ENCODE measurements around the gene CNIH3.
"Not testable (repeated sequence)": the region's sequence is repeated elsewhere in the genome, so short reads cannot be mapped to it uniquely, and the experiment has no call there.

Gene CNIH3

DNA sequence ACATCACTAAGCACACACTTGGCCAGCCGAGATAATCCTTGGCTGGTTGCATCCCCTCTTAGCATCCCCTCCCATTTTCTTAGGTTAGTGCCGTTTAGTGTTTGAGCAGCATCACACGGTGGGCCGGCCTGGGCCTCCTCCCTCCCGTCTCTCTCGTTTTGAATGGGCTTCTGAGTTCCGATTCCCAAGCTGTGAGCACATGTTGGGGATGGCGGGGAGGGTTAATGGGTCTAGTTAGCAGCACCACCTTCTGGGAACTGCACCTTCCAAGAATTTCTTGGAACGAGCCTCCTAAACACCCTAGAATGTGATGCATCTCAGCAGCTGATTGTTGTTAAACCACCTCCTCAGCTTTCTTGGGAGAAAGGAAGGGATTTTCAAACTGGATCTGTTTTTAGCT lies 73.3 kb downstream of the CNIH3 start:
- DNase-seq (ENCODE audit: low read depth in 2 of 2), result no peak

GRCh38 chr1:224690576-224690975 lies 74.5 kb downstream of the CNIH3 start:
- DNase-seq (ENCODE audit: low read depth in 2 of 2), result no peak

DNA sequence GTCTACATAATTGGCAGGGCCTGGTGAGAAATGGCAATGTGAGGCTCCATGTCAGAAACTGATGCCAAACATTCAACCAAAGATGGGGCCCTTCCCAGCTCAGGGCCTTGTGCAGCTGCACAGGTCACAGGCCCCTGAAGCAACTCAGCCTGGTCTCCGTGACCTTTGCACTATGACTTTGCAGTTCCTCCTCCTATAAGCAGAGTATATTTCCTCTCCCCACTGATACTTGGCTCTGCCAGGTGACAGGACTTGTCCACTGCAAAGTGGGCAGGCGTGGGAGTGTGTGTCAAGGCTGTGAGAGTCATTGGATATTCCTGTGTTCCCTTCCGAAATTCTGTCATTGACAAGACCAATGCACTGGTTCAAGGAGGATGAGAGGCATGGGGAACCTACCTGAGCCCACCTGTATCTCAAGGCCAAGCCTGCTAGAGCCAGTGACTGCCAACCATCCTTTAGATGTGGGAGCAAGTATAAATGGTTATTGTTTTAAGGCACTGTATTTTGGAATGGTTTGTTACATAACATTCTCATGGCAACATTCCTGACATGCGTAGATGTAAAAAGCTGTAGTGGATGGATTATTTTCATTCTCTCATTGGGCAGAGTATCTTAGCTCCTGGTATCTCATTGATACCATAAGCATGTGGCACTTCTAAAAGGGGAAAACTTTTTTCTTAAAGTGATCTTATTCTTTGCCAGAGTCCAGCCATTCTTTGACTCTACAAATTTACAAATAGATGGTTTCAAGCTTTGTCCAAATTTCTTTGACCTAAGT lies 75.2 kb downstream of the CNIH3 start:
- DNase-seq (ENCODE audit: low read depth in 2 of 2), result no peak

GRCh38 chr1:224694969-224695368 lies 78.9 kb downstream of the CNIH3 start:
- no peak for DNase-seq (ENCODE audit: low read depth in 2 of 2)

- DNase-seq (ENCODE audit: low read depth in 2 of 2), result no peak
These were observed 79.9 kb downstream of the CNIH3 start for GRCh38 chr1:224696021-224696420.

DNA sequence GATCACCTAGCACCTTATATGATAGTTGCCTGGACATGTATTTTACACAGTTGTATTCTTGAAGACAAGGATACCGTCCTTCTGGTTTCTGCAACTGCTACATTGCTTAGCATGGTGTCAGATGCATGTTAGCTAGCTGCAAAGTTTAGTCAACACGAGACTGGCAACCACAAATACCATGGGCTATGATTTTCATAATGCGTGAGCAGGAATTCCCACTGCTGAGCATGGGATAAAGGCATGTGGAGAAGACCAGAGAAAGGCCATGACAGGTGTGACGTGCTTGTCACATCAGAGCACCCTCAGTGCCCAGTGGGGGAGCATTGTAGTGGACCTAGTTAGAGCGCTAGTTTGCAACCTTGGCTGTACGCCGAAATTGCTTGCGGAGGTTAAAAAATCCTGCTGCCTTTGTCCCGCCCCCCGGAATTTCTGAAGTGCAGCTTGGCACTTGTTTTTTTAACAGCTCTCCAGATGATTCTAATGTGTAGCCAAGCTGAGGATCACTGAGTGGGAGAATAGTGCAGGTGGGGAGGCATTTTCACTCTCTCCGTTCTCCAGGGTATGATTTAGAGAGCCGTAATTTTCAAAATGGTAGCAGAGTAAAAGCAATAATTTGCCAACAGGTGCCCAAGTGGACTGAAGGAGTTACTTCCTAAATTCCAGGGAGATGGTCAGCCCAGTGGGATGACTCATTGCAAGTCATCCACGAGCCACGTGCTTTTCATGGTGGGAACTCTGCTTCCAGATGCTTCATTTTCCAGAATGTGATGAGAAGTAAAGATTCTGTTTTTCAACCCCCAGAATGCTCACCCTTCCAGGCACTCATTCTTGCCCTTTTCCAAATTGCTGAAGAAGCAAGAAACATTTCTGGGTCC lies 81.0 kb downstream of the CNIH3 start:
- no peak for DNase-seq (ENCODE audit: low read depth in 2 of 2)

- no peak for DNase-seq (ENCODE audit: low read depth in 2 of 2)
These were observed 81.9 kb downstream of the CNIH3 start for GRCh38 chr1:224698015-224698451.

DNA sequence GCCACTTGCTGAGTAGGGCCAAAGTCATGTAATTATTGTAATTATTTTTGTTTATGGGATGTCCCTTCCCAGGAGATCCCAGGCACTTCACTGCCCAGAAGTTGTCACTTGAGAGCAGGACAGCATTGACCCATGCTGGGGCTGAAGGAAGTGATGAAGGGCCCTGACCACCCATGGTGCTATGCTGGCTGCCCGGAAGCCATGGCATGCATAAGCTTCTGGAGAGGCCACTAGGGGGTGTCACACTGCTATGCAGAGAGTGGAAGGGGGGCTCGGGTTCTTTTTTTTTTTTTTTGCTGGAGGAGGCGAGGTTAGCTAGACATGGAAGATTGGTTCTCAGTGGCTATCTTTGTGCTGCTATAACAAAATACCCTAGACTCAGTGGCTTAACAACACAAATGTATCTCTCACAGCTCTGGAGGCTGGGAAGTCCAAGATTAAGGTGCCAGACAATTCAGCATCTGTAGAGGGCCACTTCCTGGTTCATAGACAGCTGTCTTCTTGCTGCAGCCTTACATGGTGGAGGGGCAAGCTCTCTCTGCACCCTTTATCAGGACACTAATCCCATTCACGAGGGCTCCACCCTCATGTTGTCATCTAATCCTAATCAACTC lies 84.9 kb downstream of the CNIH3 start:
- no peak for DNase-seq (ENCODE audit: low read depth in 2 of 2)

DNA sequence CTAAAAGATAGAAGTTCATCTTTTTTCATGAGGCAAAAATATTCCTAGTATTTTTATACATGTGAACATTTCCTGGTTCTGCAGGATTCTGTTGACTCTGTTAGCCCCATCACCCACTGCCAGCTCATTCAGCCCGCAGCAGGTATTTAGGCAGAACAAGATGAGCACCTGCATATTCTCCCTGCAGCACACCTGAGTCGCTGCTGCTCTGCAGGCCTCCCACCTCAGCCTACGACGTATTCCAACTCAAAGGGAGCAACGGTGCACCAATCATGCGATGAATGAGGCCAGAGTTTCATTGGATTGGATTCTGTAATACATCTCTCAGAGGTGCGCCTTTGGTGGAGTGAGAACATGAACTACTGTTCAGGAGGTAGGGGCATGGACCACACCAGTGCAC lies 87.6 kb downstream of the CNIH3 start:
- DNase-seq (ENCODE audit: low read depth in 2 of 2), result no peak

DNA sequence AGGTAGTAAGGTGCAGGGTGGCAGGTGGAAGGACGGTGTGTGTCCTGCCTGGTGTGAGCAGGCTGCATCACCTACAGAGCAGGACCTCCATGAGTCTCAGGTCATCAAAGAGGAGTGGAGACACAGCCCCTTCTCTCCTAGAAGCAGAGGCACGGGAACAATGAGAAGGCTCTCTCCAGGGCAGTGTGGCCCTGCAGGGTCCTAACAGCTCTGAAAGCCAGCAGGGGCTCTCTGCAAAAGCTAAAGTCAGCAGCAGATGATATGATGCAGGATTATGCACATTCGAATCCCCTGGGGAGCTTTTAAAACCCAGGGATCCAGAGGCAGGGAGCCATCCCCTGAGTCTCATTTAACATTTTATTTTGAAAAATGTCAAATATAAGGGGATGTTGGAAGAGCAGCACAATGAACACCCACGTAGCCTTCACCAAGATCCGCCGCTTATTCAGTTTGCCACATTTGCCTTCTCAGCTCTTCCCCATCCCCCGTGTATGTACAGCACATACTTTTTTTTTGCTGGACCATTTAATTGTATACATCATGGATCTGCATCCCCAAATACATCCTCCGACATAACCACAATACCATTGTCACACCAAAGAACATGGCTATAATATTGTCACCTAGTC lies 88.1 kb downstream of the CNIH3 start:
- no peak for DNase-seq (ENCODE audit: low read depth in 2 of 2)

- DNase-seq (ENCODE audit: low read depth in 2 of 2), result no peak
These were observed 89.5 kb downstream of the CNIH3 start for GRCh38 chr1:224705578-224705977.

GRCh38 chr1:224707843-224708725 lies 92.0 kb downstream of the CNIH3 start:
- DNase-seq (ENCODE audit: low read depth in 2 of 2), result no peak

DNA sequence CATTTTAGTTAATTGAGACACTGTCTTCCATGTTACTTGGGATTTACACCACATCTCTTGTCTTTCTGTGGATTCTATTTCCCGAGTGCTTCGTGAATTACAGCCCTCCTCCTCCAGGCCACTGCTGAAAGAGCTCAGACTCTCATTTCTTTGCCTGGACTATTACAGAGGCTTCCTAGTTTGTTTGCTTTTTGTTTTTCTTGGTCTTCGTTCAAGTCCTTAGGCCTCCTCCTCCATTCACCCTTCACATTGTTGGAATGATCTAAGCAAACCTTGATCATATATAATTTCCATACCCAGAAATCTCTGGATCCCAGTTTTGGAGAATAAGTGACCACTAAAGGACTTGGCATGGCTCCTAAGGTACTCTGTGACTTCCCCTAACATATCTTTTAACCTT lies 94.1 kb downstream of the CNIH3 start:
- no peak for DNase-seq (ENCODE audit: low read depth in 2 of 2)

DNA sequence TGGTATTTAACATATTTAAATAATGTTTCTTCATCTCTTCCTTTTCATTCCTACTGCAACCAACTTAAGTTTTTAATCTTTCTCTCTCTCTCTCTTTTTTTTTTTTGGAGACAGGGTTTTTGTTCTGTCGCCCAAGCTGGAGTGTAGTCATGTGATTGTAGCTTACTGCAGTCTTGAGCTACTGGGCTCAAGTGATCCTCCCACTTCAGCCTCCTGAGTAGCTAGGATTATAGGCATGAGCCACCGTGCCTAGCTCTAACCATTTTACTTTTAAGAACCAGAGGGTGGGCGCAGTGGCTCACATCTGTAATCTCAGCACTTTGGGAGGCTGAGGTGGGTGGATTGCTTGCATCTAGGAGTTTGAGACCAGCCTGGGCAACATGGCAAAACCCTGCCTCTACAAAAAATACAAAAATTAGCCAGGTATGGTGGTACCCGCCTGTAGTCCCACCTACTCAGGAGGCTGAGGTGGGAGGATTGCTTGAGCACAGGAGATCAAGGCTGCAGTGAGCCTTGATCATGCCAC lies 95.2 kb downstream of the CNIH3 start:
- DNase-seq (ENCODE audit: low read depth in 2 of 2), result not testable (repeated sequence)

GRCh38 chr1:224711876-224712275 lies 95.8 kb downstream of the CNIH3 start:
- DNase-seq (ENCODE audit: low read depth in 2 of 2), result no peak

GRCh38 chr1:224713228-224713627 lies 97.1 kb downstream of the CNIH3 start:
- DNase-seq (ENCODE audit: low read depth in 2 of 2), result no peak

- no peak for DNase-seq (ENCODE audit: low read depth in 2 of 2)
These were observed 98.4 kb downstream of the CNIH3 start for GRCh38 chr1:224714553-224714952.

GRCh38 chr1:224718470-224719053 lies 102.4 kb downstream of the CNIH3 start:
- no peak for DNase-seq (ENCODE audit: low read depth in 2 of 2)

- no peak for DNase-seq (ENCODE audit: low read depth in 2 of 2)
These were observed 103.6 kb downstream of the CNIH3 start for GRCh38 chr1:224719716-224720115.

- no peak for DNase-seq (ENCODE audit: low read depth in 2 of 2)
These were observed 104.1 kb downstream of the CNIH3 start for GRCh38 chr1:224720216-224720615.

Measured in stimulated activated CD8-positive, alpha-beta memory T cell treated with anti-CD3 and anti-CD28 coated beads, Interleukin-2, amount 100 ng/mL, for 1 hour (primary cell).